NCI-H748 treated with DMSO at 0.1 percent for 48 hours (cell line): ENCODE results near the gene TTC28.

Source experiments
- DNase-seq: peaks from one replicate; lab custom pipeline; 2025; lab: John Stamatoyannopoulos, UW

TTC28 gene

GRCh38 chr22:28139516-28139915 is 540.1 kb downstream of the TTC28 start:
- DNase-seq, result no peak

GRCh38 chr22:28137036-28137435 is 542.6 kb downstream of the TTC28 start:
- DNase-seq, result no peak

GRCh38 chr22:28132466-28132865 is 547.2 kb downstream of the TTC28 start:
- DNase-seq, result no peak

- no peak for DNase-seq
These were observed 550.2 kb downstream of the TTC28 start for GRCh38 chr22:28129319-28129962.

- DNase-seq, result no peak
These were observed 550.8 kb downstream of the TTC28 start for GRCh38 chr22:28128827-28129226.

GRCh38 chr22:28125799-28126198 is 553.8 kb downstream of the TTC28 start:
- no peak for DNase-seq

GRCh38 chr22:28123989-28124766 is 555.5 kb downstream of the TTC28 start:
- no peak for DNase-seq

GRCh38 chr22:28120691-28121592 is 558.7 kb downstream of the TTC28 start:
- DNase-seq, result no peak

- no peak for DNase-seq
These were observed 560.5 kb downstream of the TTC28 start for GRCh38 chr22:28118957-28119631.

GRCh38 chr22:28116219-28116673 is 563.4 kb downstream of the TTC28 start:
- no peak for DNase-seq

GRCh38 chr22:28115426-28115825 is 564.2 kb downstream of the TTC28 start:
- no peak for DNase-seq

GRCh38 chr22:28112548-28113043 is 567.0 kb downstream of the TTC28 start:
- DNase-seq, result no peak

- no peak for DNase-seq
These were observed 567.5 kb downstream of the TTC28 start for GRCh38 chr22:28112190-28112544.

GRCh38 chr22:28111501-28112189 is 568.0 kb downstream of the TTC28 start:
- no peak for DNase-seq

- no peak for DNase-seq
These were observed 570.8 kb downstream of the TTC28 start for GRCh38 chr22:28108851-28109250.

GRCh38 chr22:28106617-28107016 is 573.0 kb downstream of the TTC28 start:
- no peak for DNase-seq

- no peak for DNase-seq
These were observed 573.7 kb downstream of the TTC28 start for GRCh38 chr22:28105988-28106387.

- no peak for DNase-seq
These were observed 574.2 kb downstream of the TTC28 start for GRCh38 chr22:28105413-28105812.

GRCh38 chr22:28103596-28103995 is 576.0 kb downstream of the TTC28 start:
- DNase-seq, result no peak

GRCh38 chr22:28102151-28102812 is 577.4 kb downstream of the TTC28 start:
- DNase-seq, result no peak

- no peak for DNase-seq
These were observed 582.0 kb downstream of the TTC28 start for GRCh38 chr22:28097627-28098026.
